HepG2 (cell line): ENCODE results near the gene TMED6. TPM values are rescaled to one million over a fixed set of nuclear protein-coding genes. Genes with fewer than 3 reads are reported as not detected.
A peak's percentile ranks its signal among the peaks of the same experiment; 100 is the strongest.

Experiments
- ATAC-seq: fragments of 200-7000 bp; cut with Tn5 transposase; 3 replicates; pipeline ENCODE4 v1.9.1; 2020; ENCODE audit warnings: mild to moderate bottlenecking, moderate library complexity
- BruUV-seq: library from RNA; stranded (reverse); fragments of 400-500 nt; replicated peaks from 2 replicates; lab custom pipeline; 2021; lab: Mats Ljungman, UMichigan
- CTCF ChIA-PET: fragments of 300-600 bp; formaldehyde crosslinking; extraction: SDS; loops from one replicate; lab custom pipeline; 2021; ENCODE audit warnings: low total read pairs, inconsistent platforms, low intra/inter-chr PET ratio; lab: Yijun Ruan, JAX
- POLR2A ChIA-PET: fragments of 350-600 bp; sonication (Branson Sonifier 250); formaldehyde crosslinking; loops from one replicate; lab custom pipeline; 2020; ENCODE audit warnings: antibody characterized with exemption, inconsistent platforms; lab: Yijun Ruan, JAX
- DNase-seq: peaks from one replicate; pipeline ENCODE4 v3.0.0-alpha.2; 2015; ENCODE audit warnings: low spot score
- FAIRE-seq: peaks from 3 replicates; lab custom pipeline; 2011; peaks lifted over from hg19 to GRCh38; lab: Jason Lieb, UNC
- H2AFZ ChIP-seq: one replicate; pipeline ENCODE4 v1.6.1; 2011; ENCODE audit warnings: low read length, inconsistent platforms
- H3K27ac ChIP-seq: fragments of 300-600 bp; 3 replicates; pipeline ENCODE4 v1.8.0; 2011; ENCODE audit warnings: mixed run types, mild to moderate bottlenecking, mixed read lengths, low read length, inconsistent platforms; ENCODE audit not compliant: insufficient read depth; ENCODE audit errors: extremely low read length
- H3K27me3 ChIP-seq, 2 experiments: fragments of 200-600 bp in 1 of 2; 2 replicates in 1 of 2; 3 replicates in 1 of 2; pipeline versions ENCODE4 v1.6.0 to v1.8.0; 2011; ENCODE audit warnings: low read length in 2 of 2, mild to moderate bottlenecking in 2 of 2, moderate library complexity in 2 of 2, inconsistent platforms in 1 of 2; ENCODE audit not compliant: insufficient read depth in 2 of 2, control insufficient read depth in 1 of 2
- H3K36me3 ChIP-seq, 2 experiments: fragments of 200-600 bp in 1 of 2; replicated peaks in 1 of 2; 2 replicates in 1 of 2; 3 replicates in 1 of 2; pipeline versions ENCODE4 v1.5.1 to v1.8.0; 2011; ENCODE audit warnings: low read length in 2 of 2, inconsistent platforms in 1 of 2; ENCODE audit not compliant: insufficient read depth in 2 of 2, control insufficient read depth in 1 of 2
- H3K4me1 ChIP-seq: 2 replicates; pipeline ENCODE4 v1.5.1; 2012; ENCODE audit warnings: low read length, inconsistent platforms; ENCODE audit not compliant: insufficient read depth
- H3K4me2 ChIP-seq: 2 replicates; pipeline ENCODE4 v1.6.0; 2011; ENCODE audit warnings: low read depth, low read length, inconsistent platforms
- H3K4me3 ChIP-seq, 3 experiments: fragments of 200-600 bp in 1 of 3; sonication (generic), shearing (Covaris generic) in 1 of 3; replicated peaks in 1 of 3; 2 replicates each; pipeline ENCODE4 v1.5.1; 2011 to 2016; ENCODE audit warnings: low read length in 3 of 3, inconsistent platforms in 2 of 3, low read depth in 2 of 3, mild to moderate bottlenecking in 2 of 3, control low read depth in 1 of 3, mixed read lengths in 1 of 3; ENCODE audit not compliant: insufficient read depth in 1 of 3
- H3K79me2 ChIP-seq: one replicate; pipeline ENCODE4 v1.6.1; 2011; ENCODE audit warnings: low read length, inconsistent platforms; ENCODE audit not compliant: insufficient read depth
- H3K9ac ChIP-seq: 2 replicates; pipeline ENCODE4 v1.6.0; 2011; ENCODE audit warnings: mild to moderate bottlenecking, low read depth, low read length, inconsistent platforms; ENCODE audit not compliant: insufficient read depth
- H3K9me3 ChIP-seq: 2 replicates; pipeline ENCODE4 v1.5.1; 2012; ENCODE audit warnings: mild to moderate bottlenecking, low read length
- H4K20me1 ChIP-seq: 2 replicates; pipeline ENCODE4 v1.6.0; 2011; ENCODE audit warnings: inconsistent platforms, mild to moderate bottlenecking, low read length, moderate library complexity; ENCODE audit not compliant: insufficient read depth
- AKAP8 ChIP-seq: sonication (generic); formaldehyde crosslinking; IDR thresholded peaks from 2 replicates; pipeline ENCODE4 v1.5.1; 2020; ENCODE audit warnings: mild to moderate bottlenecking, missing genetic modification reagents
- CEBPB ChIP-seq: IDR thresholded peaks from 2 replicates; pipeline ENCODE4 v1.6.1; 2011; ENCODE audit warnings: low read depth, low read length, improper control_type of control experiment, borderline replicate concordance
- DPF2 ChIP-seq: sonication (generic); formaldehyde crosslinking; IDR thresholded peaks from 2 replicates; pipeline ENCODE4 v1.4.0; 2020; ENCODE audit warnings: mild to moderate bottlenecking, low read depth, missing genetic modification reagents, borderline replicate concordance
- ELF3 ChIP-seq: IDR thresholded peaks from 2 replicates; pipeline ENCODE4 v1.6.1; 2016; ENCODE audit warnings: missing genetic modification reagents, missing compliant biosample characterization
- PHF5A ChIP-seq: IDR thresholded peaks from one replicate; pipeline ENCODE4 v1.6.1; 2018; ENCODE audit warnings: low read depth, missing genetic modification reagents; ENCODE audit not compliant: unreplicated experiment
- POLR2A ChIP-seq, 2 experiments: IDR thresholded peaks; 2 replicates each; pipeline ENCODE4 v1.6.1; 2011; ENCODE audit warnings: low read depth in 2 of 2, low read length in 2 of 2, mild to moderate bottlenecking in 1 of 2, moderate library complexity in 1 of 2; ENCODE audit not compliant: insufficient read depth in 1 of 2
- RBFOX2 ChIP-seq: fragments of 200-400 bp; formaldehyde crosslinking; IDR thresholded peaks from 2 replicates; pipeline ENCODE4 v1.6.1; 2017; ENCODE audit warnings: low read depth, mild to moderate bottlenecking, low read length
- RBM39 ChIP-seq: fragments of 200-400 bp; formaldehyde crosslinking; IDR thresholded peaks from one replicate; pipeline ENCODE4 v1.6.1; 2018; ENCODE audit warnings: antibody characterized with exemption, mild to moderate bottlenecking, low read depth, low read length; ENCODE audit not compliant: poor library complexity, severe bottlenecking
- TAF1 ChIP-seq: sonication (generic); formaldehyde crosslinking; IDR thresholded peaks from 2 replicates; pipeline ENCODE4 v1.4.0; 2020; ENCODE audit warnings: missing genetic modification reagents
- ZFX ChIP-seq: sonication (generic); formaldehyde crosslinking; IDR thresholded peaks from 2 replicates; pipeline ENCODE4 v1.4.0; 2020; ENCODE audit warnings: mild to moderate bottlenecking, low read depth, missing genetic modification reagents, moderate library complexity
- ZNF292 ChIP-seq: sonication (generic); formaldehyde crosslinking; IDR thresholded peaks from 2 replicates; pipeline ENCODE4 v1.8.1; 2022; ENCODE audit warnings: mild to moderate bottlenecking, low read depth, missing genetic modification reagents, borderline replicate concordance
- ZNF354B ChIP-seq: sonication (generic); formaldehyde crosslinking; IDR thresholded peaks from 2 replicates; pipeline ENCODE4 v1.8.0; 2022; ENCODE audit warnings: mild to moderate bottlenecking, missing genetic modification reagents
- WGBS: methylation state at CpG from one replicate; pipeline ENCODE4 v1.1.6; 2017; ENCODE audit warnings: low lambda C conversion rate; 5-methylcytosine and 5-hydroxymethylcytosine counted together
- in situ Hi-C: cut with HindIII; loops from 2 replicates; pipeline ENCODE4 v1.10.0; 2017; ENCODE audit warnings: low pct_unique_long_range_greater_than_20kb; ENCODE audit not compliant: extremely low pct_ligation_motif_present
- intact Hi-C: fragments of 100-400 bp; cut with micrococcal nuclease; formaldehyde crosslinking; loops from one replicate; pipeline ENCODE4 v1.10.0; 2022; ENCODE audit not compliant: unreplicated experiment
- polyA plus RNA-seq, 8 experiments: library from polyadenylated mRNA; depleted of rRNA in 3 of 8; stranded (reverse) in 7 of 8; unstranded in 1 of 8; fragments of >200 nt; fragmentation: Illumina TruSeq in 4 of 8; extraction: Trizol in 4 of 8; gene quantifications; 2 replicates each; pipeline versions ENCODE4 v1.2.1 to v1.2.3, GENCODE V29; 2011 to 2016; ENCODE audit warnings: low read depth in 4 of 8, missing spikeins in 1 of 8, mixed read lengths in 1 of 8; ENCODE audit not compliant: insufficient read depth in 1 of 8
- total RNA-seq, 5 experiments: library from RNA; depleted of rRNA; stranded (reverse); fragments of >200 nt; fragmentation: Illumina TruSeq; extraction: Trizol; gene quantifications; 2 replicates each; pipeline ENCODE4 v1.2.3, GENCODE V29; 2016; ENCODE audit warnings: low read depth in 1 of 5
- TF ChIP-seq, protein P1 (sequence below): sonication (generic); formaldehyde crosslinking; IDR thresholded peaks from 2 replicates; pipeline ENCODE4 v1.5.0; 2020; ENCODE audit warnings: mild to moderate bottlenecking, missing genetic modification reagents, moderate library complexity
- TF ChIP-seq, protein P2 (sequence below): IDR thresholded peaks from 2 replicates; pipeline ENCODE4 v1.6.1; 2016
- TF ChIP-seq, protein P3 (sequence below): sonication (generic); formaldehyde crosslinking; IDR thresholded peaks from 2 replicates; pipeline ENCODE4 v1.8.0; 2022; ENCODE audit warnings: missing genetic modification reagents, mild to moderate bottlenecking, borderline replicate concordance
- TF ChIP-seq, protein P4 (sequence below): sonication (generic); formaldehyde crosslinking; IDR thresholded peaks from 2 replicates; pipeline ENCODE4 v1.5.0; 2020; ENCODE audit warnings: missing genetic modification reagents
- TF ChIP-seq, protein P5 (sequence below): sonication (generic); formaldehyde crosslinking; IDR thresholded peaks from 2 replicates; pipeline ENCODE4 v1.5.1; 2020; ENCODE audit warnings: missing genetic modification reagents, mild to moderate bottlenecking, borderline replicate concordance

The TMED6 gene
- total and polyA plus RNA-seq, 2 of the 13 experiments (the other 11 are each of a cell fraction or from before 2014, with no cell fraction given) = 9.8 to 14.4 TPM

DNA sequence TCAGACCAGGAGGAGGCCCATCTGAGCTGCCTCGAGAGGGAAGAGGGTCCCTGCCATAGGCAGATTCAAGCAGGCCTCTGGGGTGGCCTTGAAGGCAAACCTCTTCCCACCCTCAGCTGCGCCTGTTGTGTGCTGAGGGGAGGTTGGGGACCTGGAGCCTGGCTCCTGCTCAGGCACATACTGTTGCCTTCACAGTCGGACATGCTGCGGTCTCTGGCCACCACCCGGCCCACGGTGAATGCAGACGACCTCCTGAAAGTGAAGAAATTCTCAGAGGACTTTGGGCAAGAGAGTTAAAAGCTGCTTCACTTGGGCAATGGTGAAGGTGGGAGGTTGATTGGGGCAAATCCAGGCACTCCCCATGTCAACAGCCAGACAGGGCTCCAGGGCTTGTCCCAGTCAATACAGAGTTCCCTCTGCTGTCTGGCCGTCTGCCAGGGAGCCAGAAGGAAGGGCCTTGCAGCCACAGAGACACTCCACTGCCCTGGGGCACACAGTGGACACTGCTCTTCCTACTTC lies 27.5 kb downstream of the TMED6 start:
- H3K36me3 ChIP-seq = peaks cover 41 to 68% of the 10 kb centered on the region in 2 experiments
- no peak overlapping the region for H2AFZ ChIP-seq
- peaks cover 52% of the 10 kb centered on the region for H3K4me1 ChIP-seq
- BruUV-seq = no TSS peak
- H3K9ac ChIP-seq = no peak overlapping the region
- FAIRE-seq (no peak), DNase-seq (no peak), ATAC-seq (peak; percentile 11)
- ChIA-PET POLR2A (interaction anchor here (0.6 to 2.3 kb wide), 2 partner anchors 12 to 15 kb away, joined by 5 read pairs; partner anchors contain the start of genes COG8, NIP7 and VPS4A), CTCF (no interaction called here)
- H3K4me3 ChIP-seq = no peak overlapping the region
- in situ Hi-C loops (no loop called here), intact Hi-C loops (no loop called here)
- H4K20me1 ChIP-seq = peaks cover 30% of the 10 kb centered on the region
- H3K27me3 ChIP-seq = no peaks in the 10 kb centered on the region
- 88% methylated on average over 8 of the region's 8 CpGs for WGBS
- H3K79me2 ChIP-seq = peaks cover 49% of the 10 kb centered on the region
- H3K9me3 ChIP-seq = no peaks in the 10 kb centered on the region
- no peak overlapping the region for H3K27ac ChIP-seq
- no peak overlapping the region for H3K4me2 ChIP-seq
- TF ChIP-seq, protein P1, sequence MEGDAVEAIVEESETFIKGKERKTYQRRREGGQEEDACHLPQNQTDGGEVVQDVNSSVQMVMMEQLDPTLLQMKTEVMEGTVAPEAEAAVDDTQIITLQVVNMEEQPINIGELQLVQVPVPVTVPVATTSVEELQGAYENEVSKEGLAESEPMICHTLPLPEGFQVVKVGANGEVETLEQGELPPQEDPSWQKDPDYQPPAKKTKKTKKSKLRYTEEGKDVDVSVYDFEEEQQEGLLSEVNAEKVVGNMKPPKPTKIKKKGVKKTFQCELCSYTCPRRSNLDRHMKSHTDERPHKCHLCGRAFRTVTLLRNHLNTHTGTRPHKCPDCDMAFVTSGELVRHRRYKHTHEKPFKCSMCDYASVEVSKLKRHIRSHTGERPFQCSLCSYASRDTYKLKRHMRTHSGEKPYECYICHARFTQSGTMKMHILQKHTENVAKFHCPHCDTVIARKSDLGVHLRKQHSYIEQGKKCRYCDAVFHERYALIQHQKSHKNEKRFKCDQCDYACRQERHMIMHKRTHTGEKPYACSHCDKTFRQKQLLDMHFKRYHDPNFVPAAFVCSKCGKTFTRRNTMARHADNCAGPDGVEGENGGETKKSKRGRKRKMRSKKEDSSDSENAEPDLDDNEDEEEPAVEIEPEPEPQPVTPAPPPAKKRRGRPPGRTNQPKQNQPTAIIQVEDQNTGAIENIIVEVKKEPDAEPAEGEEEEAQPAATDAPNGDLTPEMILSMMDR (CRISPR knock-in tag) = 0 out of 2 replicates have a peak, but pooled peaks have one; percentile 5
- TF ChIP-seq ZNF354B = no peak
- TF ChIP-seq POLR2A (IDR thresholded peaks at IDR 0.05; ENCODE audit: insufficient read depth in 1 of 2, low read depth in 2 of 2, low read length in 2 of 2) = peak in 1 of 2 experiments; percentile 8; a peak in 1 of 4 replicates
- TF ChIP-seq, protein P2, sequence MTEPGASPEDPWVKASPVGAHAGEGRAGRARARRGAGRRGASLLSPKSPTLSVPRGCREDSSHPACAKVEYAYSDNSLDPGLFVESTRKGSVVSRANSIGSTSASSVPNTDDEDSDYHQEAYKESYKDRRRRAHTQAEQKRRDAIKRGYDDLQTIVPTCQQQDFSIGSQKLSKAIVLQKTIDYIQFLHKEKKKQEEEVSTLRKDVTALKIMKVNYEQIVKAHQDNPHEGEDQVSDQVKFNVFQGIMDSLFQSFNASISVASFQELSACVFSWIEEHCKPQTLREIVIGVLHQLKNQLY (CRISPR knock-in tag) = no peak
- TF ChIP-seq TAF1 (CRISPR knock-in tag) = 0 out of 2 replicates have a peak, but pooled peaks have one; percentile 15
- TF ChIP-seq ZFX (CRISPR knock-in tag) = 0 out of 2 replicates have a peak, but pooled peaks have one; percentile 8
- TF ChIP-seq, protein P3, sequence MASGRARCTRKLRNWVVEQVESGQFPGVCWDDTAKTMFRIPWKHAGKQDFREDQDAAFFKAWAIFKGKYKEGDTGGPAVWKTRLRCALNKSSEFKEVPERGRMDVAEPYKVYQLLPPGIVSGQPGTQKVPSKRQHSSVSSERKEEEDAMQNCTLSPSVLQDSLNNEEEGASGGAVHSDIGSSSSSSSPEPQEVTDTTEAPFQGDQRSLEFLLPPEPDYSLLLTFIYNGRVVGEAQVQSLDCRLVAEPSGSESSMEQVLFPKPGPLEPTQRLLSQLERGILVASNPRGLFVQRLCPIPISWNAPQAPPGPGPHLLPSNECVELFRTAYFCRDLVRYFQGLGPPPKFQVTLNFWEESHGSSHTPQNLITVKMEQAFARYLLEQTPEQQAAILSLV (CRISPR knock-in tag) = no peak
- TF ChIP-seq AKAP8 (CRISPR knock-in tag) = no peak
- TF ChIP-seq PHF5A (CRISPR knock-in tag) = no peak
- no peak for TF ChIP-seq DPF2 (CRISPR knock-in tag)
- no peak for TF ChIP-seq ZNF292
- TF ChIP-seq, protein P4, sequence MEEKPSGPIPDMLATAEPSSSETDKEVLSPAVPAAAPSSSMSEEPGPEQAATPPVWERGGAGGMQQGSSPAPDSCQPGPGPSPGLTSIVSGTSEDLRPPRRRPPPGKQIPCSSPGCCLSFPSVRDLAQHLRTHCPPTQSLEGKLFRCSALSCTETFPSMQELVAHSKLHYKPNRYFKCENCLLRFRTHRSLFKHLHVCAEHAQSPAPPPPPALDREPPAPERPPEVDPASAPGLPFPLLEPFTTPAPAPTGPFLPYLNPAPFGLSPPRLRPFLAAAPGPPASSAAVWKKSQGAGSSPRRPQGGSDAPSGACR (CRISPR knock-in tag) = no peak
- 0 out of 2 replicates have a peak, but pooled peaks have one; percentile 16 for TF ChIP-seq CEBPB
- TF ChIP-seq ELF3 (CRISPR knock-in tag) = 0 out of 2 replicates have a peak, but pooled peaks have one; percentile 17
- TF ChIP-seq RBFOX2 = peak; percentile 46; the same call in 1 of the 2 replicates
- peak; percentile 3 for TF ChIP-seq RBM39
- TF ChIP-seq, protein P5, sequence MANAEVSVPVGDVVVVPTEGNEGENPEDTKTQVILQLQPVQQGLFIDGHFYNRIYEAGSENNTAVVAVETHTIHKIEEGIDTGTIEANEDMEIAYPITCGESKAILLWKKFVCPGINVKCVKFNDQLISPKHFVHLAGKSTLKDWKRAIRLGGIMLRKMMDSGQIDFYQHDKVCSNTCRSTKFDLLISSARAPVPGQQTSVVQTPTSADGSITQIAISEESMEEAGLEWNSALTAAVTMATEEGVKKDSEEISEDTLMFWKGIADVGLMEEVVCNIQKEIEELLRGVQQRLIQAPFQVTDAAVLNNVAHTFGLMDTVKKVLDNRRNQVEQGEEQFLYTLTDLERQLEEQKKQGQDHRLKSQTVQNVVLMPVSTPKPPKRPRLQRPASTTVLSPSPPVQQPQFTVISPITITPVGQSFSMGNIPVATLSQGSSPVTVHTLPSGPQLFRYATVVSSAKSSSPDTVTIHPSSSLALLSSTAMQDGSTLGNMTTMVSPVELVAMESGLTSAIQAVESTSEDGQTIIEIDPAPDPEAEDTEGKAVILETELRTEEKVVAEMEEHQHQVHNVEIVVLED (CRISPR knock-in tag) = no peak
